AG10803 (cell line): ENCODE data around the gene GTF2H3.

Experiments used
- DNase-seq: peaks from one replicate; pipeline ENCODE4 v3.0.0; 2010; ENCODE audit warnings: low read depth
- H3K4me3 ChIP-seq: 2 replicates; pipeline ENCODE4 v1.5.1; 2011; ENCODE audit warnings: mild to moderate bottlenecking, low read length, control low read depth
- CTCF ChIP-seq: conservative IDR thresholded peaks from 2 replicates; pipeline ENCODE4 v1.5.1; 2011; ENCODE audit warnings: mild to moderate bottlenecking, low read length, control low read depth, inconsistent platforms

Gene GTF2H3

GRCh38 chr12:123678981-123679380 lies 45.4 kb downstream of the GTF2H3 start:
- no peak overlapping the region for H3K4me3 ChIP-seq
- TF ChIP-seq CTCF, result no peak
- DNase-seq, result no peak

- TF ChIP-seq CTCF, result no peak
- H3K4me3 ChIP-seq, result no peak overlapping the region
- no peak for DNase-seq
Measured at GRCh38 chr12:123681605-123682004, 48.0 kb downstream of the GTF2H3 start.

GRCh38 chr12:123683964-123684363 lies 50.3 kb downstream of the GTF2H3 start:
- H3K4me3 ChIP-seq, result no peak overlapping the region
- DNase-seq, result no peak
- no peak for TF ChIP-seq CTCF

- H3K4me3 ChIP-seq, result no peak overlapping the region
- TF ChIP-seq CTCF, result no peak
- DNase-seq, result no peak
Measured at GRCh38 chr12:123686636-123687190, 53.1 kb downstream of the GTF2H3 start.

GRCh38 chr12:123690191-123690840 lies 56.7 kb downstream of the GTF2H3 start:
- TF ChIP-seq CTCF, result no peak
- H3K4me3 ChIP-seq, result no peak overlapping the region
- no peak for DNase-seq

- no peak for TF ChIP-seq CTCF
- no peak overlapping the region for H3K4me3 ChIP-seq
- no peak for DNase-seq
Measured at GRCh38 chr12:123696207-123696606, 62.6 kb downstream of the GTF2H3 start.

GRCh38 chr12:123696646-123697045 lies 63.0 kb downstream of the GTF2H3 start:
- no peak overlapping the region for H3K4me3 ChIP-seq
- no peak for TF ChIP-seq CTCF
- DNase-seq, result no peak
